Rectal smooth muscle tissue (tissue), 1 donor: Measurements from ENCODE around the gene DDRGK1.
A peak's percentile ranks its signal among the peaks of the same experiment; 100 is the strongest.

Experiments used
- H3K27ac ChIP-seq: one replicate; pipeline ENCODE4 v1.7.0; 2013; ENCODE audit warnings: low read depth, low read length, inconsistent platforms
- H3K27me3 ChIP-seq: one replicate; pipeline ENCODE4 v1.7.0; 2013; ENCODE audit warnings: low read length; ENCODE audit not compliant: control insufficient read depth, insufficient read depth
- H3K36me3 ChIP-seq: one replicate; pipeline ENCODE4 v1.7.0; 2013; ENCODE audit warnings: low read length; ENCODE audit not compliant: control insufficient read depth, insufficient read depth
- H3K4me1 ChIP-seq: one replicate; pipeline ENCODE4 v1.7.0; 2013; ENCODE audit warnings: low read length; ENCODE audit not compliant: control insufficient read depth, insufficient read depth
- H3K4me3 ChIP-seq: one replicate; pipeline ENCODE4 v1.7.0; 2013; ENCODE audit warnings: low read length
- H3K9ac ChIP-seq: one replicate; pipeline ENCODE4 v1.7.0; 2013; ENCODE audit warnings: low read length

DDRGK1 gene

GRCh38 chr20:3240776-3241363, 36.4 kb upstream of the DDRGK1 start:
- no peak overlapping the region for H3K9ac ChIP-seq
- H3K36me3 ChIP-seq = no peaks in the 10 kb centered on the region
- H3K27me3 ChIP-seq = peaks cover 30% of the 10 kb centered on the region
- no peaks in the 10 kb centered on the region for H3K4me1 ChIP-seq
- H3K27ac ChIP-seq = no peak overlapping the region
- no peak overlapping the region for H3K4me3 ChIP-seq

DNA sequence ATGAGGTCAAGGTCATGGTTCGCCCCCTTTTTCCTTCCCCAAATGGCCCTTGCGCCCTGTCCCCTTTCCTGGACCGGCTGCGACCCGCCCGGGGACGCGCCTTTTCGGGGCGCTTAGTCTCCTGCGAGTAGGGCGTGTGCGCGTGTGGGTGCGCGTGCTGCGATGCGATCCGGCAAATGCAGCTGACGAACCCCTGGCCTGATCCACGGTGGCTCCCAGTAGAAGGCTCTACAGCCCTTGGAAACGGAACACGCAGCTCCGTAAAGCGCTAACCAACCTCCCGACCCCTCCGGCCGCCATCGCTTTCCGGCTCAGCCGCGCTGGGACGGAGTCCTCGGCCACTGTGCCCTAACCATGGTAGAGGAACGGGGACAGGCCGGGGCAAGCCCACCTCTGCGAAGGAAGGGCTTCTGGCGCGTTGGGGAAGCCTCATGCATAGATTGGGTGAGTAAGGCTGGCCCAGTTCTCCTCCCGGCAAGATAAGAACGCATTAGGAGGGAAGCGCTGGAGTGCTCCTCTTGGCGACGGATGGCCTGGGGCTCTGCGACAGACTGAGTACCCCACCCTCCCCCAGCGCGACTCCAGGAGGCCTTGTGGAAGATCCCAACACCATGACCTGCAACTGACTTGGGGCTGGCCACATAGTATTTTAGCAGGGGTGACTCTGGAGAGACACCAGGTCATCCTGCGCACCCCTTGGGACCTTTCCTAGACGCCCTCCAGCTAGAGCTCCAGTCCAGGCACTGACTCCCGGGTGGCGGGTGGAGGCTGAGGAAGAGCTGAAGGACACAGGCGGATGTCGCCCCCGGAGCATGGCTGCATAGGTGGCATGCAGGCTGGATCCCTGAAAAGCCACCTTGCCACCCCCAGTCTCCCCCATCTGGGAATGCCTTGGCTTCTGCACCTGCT, 35.6 kb upstream of the DDRGK1 start:
- peak overlapping the region; percentile 59 for H3K4me3 ChIP-seq
- peaks cover 36% of the 10 kb centered on the region for H3K27me3 ChIP-seq
- H3K27ac ChIP-seq = no peak overlapping the region
- H3K9ac ChIP-seq = no peak overlapping the region
- no peaks in the 10 kb centered on the region for H3K36me3 ChIP-seq
- no peaks in the 10 kb centered on the region for H3K4me1 ChIP-seq

DNA sequence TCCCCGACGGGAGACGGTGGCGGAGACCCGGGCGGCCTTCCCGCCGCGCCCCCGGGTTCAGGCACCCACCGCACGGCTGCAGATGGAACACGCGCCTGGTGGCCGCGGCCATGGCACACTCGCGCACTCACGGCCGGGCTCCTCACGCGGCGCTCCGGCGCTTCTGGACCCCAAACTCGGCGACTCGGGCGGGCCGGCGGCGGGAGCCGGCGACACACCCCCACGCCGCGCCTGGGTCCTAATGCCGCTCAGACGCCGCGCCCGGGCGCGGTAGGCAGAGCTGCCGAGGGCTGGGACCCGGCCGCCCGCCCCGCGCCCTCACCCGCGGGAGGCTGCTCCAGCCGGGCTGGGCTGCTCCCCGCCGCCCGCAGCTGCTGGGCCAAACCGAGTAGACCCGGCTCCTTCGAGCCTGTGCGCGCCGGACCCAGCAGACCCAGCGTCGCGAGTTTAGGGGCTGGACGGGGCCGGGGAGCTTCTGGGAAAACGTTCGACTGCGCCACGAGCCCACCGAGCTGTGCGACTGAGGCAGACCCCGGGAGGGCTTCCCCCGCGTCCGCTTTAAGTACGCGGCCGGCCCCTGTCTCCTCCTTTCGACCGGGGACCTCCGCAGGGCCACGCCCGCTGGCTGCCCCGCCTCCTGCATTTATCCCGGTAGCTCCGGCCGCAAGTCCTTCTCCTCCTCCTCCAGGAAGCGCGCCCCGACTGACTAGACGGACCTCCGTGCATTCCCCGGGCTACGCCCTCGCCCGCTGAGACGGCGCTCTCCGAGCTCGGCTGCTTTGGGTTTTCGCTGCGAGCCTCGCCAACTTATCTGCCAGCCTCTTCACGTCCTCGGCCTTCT, 34.8 kb upstream of the DDRGK1 start, which contains the start of gene SLC4A11:
Gene SLC4A11 (minus strand): TSS at position 165 of the 841 bp plus-strand sequence. CDS start 53 bp downstream, at position 112.
- Histone ChIP-seq H3K9ac (no peak within 1 kb of the TSS), H3K4me1 (no peaks in the 10 kb centered on the region), H3K27me3 (peaks cover 42% of the 10 kb centered on the region), H3K36me3 (no peaks in the 10 kb centered on the region), H3K4me3 (peak within 1 kb of the TSS; percentile 59), H3K27ac (no peak within 1 kb of the TSS)

- Histone ChIP-seq H3K9ac (no peak overlapping the region), H3K27ac (no peak overlapping the region), H3K4me1 (no peaks in the 10 kb centered on the region), H3K4me3 (peak overlapping the region; percentile 59), H3K36me3 (no peaks in the 10 kb centered on the region), H3K27me3 (peaks cover 42% of the 10 kb centered on the region)
These were observed 34.1 kb upstream of the DDRGK1 start for GRCh38 chr20:3238616-3239025.

- H3K27me3 ChIP-seq = peaks cover 42% of the 10 kb centered on the region
These were observed 33.6 kb upstream of the DDRGK1 start for GRCh38 chr20:3237958-3238615.

DNA sequence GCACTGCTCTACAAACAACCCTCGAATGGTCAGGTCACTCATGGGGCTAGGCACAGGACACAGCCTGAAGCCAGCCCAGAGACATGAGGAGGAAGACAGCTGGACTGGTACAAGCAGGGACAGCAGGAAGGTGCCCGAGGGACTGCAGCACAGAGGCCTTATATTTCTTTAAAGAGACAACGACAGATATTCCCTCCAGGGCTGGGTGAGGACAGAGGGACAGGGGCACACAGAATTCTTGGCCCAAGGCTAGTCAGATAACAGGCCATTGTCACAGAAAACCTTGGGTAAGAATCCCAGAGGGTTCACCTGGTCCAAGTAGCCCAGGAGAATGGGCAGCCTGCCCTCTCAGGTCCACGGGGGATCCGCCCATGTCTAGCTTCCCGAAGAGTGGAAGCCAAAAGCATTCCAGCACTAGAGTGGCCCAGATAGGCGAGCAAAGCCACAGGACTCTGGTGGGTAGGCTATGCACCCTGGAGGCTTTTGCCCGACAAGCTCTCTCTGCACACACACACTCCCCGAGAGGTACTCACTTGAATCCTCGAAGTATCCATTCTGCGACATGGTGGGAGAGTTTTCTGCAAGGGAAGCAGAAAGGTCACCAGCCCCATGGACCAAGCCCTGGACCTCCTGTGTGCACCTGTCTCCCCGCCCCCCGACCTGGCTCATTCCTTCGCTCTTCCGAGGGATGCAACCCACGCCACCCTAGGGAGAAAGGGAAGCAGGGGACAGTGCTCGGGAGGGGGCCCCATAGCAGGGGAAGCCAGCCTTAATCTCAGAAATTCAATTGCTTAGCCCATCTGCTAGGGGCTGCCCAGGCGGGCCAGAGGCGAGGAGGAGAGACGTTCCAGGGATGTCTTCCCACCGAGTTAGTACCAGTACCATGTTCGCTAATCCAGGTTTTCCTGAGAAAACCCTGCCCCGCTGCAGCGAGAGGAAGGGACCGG, 32.8 kb upstream of the DDRGK1 start:
- Histone ChIP-seq H3K36me3 (no peaks in the 10 kb centered on the region), H3K27me3 (peaks cover 42% of the 10 kb centered on the region), H3K4me1 (no peaks in the 10 kb centered on the region), H3K4me3 (no peak overlapping the region), H3K9ac (no peak overlapping the region), H3K27ac (no peak overlapping the region)

More at GRCh38 chr20:3237958-3238615, 33.6 kb upstream of the DDRGK1 start:
- H3K4me3 ChIP-seq = peak overlapping the region; percentile 59
- no peak overlapping the region for H3K9ac ChIP-seq
- H3K4me1 ChIP-seq = no peaks in the 10 kb centered on the region
- H3K36me3 ChIP-seq = no peaks in the 10 kb centered on the region
- H3K27ac ChIP-seq = no peak overlapping the region

GRCh38 chr20:3235666-3236324, 31.3 kb upstream of the DDRGK1 start:
- H3K27me3 ChIP-seq = peaks cover 40% of the 10 kb centered on the region
- no peak overlapping the region for H3K9ac ChIP-seq
- H3K4me1 ChIP-seq = no peaks in the 10 kb centered on the region

DNA sequence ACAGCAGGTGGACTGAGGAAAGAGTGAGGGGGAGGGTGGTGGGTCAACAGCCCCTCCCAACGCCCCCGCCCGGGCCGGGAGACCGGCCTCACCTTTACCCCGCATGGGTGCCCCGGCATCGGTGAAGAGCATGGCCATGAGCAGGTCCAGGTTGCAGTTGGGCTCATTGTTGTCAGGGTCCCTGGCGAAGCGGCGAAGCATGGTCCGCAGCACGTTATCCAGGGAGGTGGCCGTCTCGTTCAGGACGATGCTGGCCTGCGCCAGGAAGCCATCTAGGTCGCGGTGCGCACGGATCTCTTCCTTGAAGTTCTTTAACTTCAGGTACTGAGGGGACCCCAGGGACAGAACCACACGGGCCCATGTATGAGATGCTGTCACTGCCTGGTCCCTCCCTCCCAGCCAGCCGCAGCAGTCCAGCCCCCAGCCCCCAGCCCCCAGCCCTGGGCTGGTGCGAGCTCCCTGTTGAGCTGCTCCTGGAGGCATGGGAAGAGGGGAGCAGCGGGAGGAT, 29.6 kb upstream of the DDRGK1 start:
- Histone ChIP-seq H3K4me1 (no peaks in the 10 kb centered on the region), H3K4me3 (no peak overlapping the region), H3K27me3 (peaks cover 28% of the 10 kb centered on the region), H3K36me3 (no peaks in the 10 kb centered on the region), H3K27ac (no peak overlapping the region), H3K9ac (no peak overlapping the region)

More at GRCh38 chr20:3235666-3236324, 31.3 kb upstream of the DDRGK1 start:
- Histone ChIP-seq H3K4me3 (no peak overlapping the region), H3K27ac (no peak overlapping the region), H3K36me3 (no peaks in the 10 kb centered on the region)

- Histone ChIP-seq H3K4me3 (no peak overlapping the region), H3K4me1 (no peaks in the 10 kb centered on the region), H3K27ac (no peak overlapping the region), H3K9ac (no peak overlapping the region), H3K36me3 (no peaks in the 10 kb centered on the region), H3K27me3 (peaks cover 28% of the 10 kb centered on the region)
These were observed 28.9 kb upstream of the DDRGK1 start for GRCh38 chr20:3233131-3233990.
